ENCODE measurements around the gene ZNF391.
"Not testable (repeated sequence)": the region's sequence is repeated elsewhere in the genome, so short reads cannot be mapped to it uniquely, and the experiment has no call there.

Gene ZNF391

DNA sequence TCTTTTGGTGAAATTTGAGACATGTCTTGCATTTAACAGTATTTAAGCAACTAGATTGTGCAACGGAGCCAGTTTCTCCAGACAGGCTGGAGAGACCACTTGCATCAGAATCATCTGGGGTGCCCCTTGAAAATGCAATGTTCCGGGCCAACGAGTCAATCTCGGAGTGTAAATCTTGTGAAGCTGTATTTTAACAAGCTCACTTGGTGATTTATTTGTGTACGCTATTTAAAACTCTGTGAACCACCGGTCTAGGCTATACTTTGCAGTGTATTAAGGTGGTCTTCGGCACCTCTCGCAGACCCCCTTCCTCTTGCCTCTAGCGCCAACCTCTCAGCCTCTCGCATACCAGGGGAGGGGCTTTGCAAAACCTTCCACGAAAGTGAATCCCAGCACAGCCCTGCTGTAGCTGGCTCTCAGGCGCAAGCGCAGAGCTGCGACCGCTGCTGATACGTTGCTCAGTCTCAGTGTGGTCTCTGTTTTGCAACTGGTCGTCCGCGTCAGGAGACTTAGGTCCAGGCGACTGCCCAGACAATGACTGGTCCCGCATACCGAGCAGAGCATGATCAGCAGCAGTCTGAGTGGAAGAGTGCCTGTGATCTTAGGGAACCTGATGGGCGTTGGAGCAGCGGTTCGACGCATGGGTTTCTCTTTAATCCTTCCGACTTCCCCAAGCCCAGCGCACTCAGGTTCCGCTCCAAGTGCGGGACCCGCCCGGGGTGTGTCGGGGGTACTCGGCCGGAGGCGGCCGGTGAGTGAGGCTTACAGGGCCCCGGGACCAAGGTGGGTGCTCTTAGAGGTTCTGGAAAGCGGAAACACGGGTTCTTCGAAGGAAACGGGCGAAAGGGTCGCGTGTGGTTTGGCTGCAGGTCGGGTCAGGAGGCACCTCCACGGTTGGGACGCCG, at the start of gene ZNF391:
Gene ZNF391, plus strand, starts transcription at position 467 of the 905 bp plus-strand sequence. CDS start 11,612 bp downstream, outside the sequence.
- DNase-seq: peak; percentile 77

DNA sequence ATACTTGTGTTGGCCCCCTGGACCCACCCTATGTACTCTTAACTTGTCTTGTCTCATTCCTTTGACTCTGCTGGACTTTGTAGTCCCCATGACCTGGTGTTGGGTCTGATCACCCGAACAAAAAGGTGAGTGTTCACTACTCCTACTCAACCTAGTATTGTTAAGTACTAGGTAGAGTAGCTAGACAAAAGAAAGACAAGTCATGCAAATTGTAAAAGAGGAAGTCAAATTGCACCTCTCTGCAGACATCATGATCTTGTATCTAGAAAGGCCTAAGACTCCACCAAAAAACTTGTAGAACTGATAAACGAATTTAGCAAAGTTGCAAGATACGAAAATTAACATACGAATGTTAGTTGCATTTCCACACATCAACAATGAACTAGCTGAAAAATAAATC, 35.7 kb upstream of the ZNF391 start:
- DNase-seq: no peak

DNA sequence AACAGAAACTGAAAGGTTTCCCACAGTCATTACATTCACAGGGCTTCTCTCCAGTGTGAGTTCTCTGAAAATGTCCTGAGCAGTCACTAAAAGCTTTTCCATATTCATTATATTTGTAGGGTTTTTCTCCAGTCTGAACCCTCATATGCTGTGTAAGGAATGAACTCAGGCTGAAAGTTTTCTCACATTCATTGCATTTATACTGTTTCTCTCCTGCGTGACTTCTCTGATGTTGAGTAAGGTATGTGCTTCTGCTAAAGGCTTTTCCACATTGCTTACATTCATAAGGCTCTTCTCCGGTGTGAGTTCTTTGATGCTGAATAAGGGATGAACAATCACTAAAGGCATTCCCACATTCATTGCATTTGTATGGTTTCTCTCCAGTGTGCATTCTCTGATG, 29.8 kb upstream of the ZNF391 start:
- no peak for DNase-seq

DNA sequence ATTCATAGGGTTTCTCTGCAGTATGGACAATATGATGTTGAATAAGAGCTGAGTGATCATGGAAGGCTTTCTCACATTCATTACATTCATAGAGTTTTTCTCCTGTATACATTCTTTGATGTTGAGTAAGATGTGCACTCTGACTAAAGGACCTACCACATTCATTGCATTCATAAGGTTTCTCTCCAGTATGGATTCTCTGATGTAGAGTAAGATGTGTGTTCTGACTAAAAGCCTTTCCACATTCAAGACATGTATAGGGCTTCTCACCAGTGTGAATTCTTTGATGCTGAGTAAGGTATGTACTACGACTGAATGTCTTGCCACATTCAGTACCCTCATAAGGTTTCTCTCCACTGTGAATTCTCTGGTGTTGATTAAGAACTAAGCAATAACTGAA, 29.3 kb upstream of the ZNF391 start:
- no peak for DNase-seq

DNA sequence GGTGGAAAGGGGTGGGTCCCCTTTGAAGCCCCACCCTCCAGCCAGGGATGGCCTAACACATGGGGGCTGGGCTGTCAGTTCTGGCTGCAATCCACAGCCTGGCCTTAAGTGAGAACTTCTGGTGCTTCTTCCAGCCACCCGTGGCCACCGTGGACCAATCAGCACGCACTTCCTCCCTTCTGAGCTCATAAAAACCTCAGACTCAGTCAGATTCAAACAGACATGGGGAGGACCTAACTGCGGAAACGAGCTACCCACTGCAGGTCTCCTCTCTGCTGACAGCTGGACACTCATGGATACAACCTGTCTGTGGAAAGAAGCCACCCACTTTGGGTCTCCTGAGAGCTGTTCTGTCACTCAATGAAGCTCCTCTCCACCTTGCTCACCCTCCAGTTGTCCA, 20.4 kb upstream of the ZNF391 start:
- no peak for DNase-seq

DNA sequence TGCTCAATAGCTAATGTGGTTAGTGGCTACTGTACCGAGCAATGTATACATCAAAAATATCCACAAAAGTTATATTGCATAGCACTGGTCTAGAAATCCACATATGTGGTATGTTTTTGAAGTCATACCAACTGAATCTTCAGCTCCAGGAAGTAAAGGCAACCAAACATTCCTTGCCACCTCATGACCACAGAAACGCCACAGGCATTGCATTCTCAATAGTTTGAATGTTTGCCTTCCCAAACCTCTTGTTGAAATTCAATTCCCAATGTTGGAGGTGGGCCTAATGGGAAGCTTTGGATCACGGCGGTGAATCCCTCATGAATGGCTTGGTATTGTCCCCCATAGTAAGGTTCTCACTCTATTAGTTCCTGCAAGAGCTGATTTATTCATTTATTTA, 18.2 kb upstream of the ZNF391 start:
- DNase-seq: no peak

DNA sequence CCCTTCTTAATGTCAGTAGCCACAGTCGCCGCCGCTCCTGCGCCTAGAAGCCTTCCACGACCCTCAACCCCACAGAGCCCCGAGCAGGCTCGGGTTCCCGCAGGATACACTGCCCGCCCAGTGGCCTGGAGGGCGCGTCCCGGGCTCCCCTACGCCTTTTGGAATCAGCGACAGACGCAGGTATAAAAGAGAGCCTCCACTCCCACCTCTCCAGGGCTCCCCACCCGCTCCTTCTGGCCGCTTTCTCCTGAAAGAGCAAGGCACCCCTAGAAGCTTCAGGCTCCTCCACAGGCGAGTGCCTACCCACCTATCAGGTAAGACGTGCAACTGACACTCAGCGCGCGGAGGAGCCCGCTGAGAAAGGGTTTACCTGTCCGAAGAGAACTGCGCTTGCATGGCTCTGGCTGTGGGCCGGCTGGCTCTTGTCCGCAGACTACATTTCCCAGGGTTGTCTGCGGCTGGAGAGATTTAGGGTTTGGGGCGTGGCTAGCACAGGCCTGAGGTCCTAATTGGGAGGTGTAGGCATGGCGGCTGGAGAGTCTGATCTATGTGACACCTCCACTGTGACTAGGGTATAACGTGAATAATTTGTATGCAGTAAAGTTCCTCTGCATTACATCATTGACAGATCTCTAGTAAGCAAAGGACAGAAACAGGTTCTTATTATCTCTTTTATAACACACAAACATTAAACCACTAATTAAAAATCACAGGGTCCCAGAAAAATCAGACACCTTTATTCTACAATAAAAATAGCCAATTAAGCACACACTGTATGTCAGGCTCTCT, 13.5 kb upstream of the ZNF391 start:
- peak; percentile 73 for DNase-seq

DNA sequence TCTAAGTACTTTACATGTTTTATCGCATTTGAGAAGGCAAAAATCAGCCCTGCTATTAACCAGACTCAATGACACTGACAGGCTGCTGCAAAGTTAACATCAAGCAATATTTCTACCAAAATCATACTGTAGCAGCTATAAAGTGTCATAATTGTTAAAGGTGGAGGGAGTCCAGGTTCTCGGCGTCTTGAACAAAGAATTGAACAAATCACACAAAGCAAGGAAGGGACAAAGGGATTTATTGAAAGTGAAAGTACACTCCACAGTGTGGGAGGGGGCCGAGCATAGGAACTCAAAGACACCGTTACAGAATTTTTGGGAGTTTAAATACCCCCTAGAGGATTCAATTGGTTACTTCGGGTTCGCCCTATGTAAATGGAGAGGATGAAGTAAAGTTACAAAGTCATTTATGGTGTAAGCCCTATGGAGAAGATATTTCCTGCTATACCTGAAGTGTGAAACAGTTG, 12.9 kb upstream of the ZNF391 start:
- no peak for DNase-seq

DNA sequence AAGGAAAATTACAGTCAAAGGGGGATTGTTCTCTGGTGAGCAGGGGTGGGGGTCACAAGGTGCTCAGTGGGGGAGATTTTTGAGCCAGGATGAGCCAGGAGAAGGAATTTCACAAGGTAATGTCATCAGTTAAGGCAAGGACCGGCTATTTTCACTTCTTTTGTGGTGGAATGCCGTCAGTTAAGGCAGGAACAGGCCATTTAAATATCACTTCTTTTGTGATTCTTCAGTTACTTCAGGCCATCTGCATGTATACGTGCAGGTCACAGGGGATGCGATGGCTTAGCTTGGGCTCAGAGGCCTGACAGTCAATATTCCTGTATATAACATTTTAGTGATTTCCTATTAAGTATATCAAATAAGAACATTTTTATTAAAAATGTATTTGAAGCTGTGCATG, 10.2 kb upstream of the ZNF391 start:
- not testable (repeated sequence) for DNase-seq

DNA sequence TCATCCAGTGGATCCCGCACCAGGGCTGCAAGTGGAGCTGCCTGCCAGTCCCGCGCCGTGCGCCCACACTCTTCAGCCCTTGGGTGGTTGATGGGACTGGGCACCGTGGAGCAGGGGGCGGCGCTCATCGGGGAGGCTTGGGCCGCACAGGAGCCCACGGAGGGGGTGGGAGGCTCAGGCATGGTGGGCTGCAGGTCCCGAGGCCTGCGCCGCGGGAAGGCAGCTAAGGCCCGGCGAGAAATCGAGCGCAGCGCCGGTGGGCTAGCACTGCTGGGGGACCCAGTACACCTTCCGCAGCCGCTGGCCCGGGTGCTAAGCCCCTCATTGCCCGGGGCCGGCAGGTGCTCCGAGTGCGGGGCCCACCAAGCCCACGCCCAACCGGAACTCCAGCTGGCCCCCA, 7.6 kb upstream of the ZNF391 start:
- DNase-seq: not testable (repeated sequence)

DNA sequence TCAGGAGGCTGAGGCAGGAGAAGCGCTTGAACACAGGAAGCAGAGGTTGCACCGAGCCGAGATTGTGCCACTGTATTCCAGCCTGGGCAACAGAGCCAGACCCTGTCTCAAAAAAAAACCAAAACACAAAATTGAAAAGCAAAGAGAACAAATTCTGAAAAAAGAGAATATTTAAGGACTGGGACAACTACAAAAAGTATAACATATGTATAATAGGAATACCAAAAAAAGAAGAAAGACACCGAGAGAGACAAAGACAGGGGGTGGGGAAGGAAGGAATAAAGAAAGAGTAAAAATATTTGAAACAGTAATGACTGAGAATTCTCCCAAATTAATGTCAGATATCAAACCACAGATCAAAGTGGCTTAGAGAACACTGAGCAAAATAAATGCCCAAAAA, 5.5 kb upstream of the ZNF391 start:
- DNase-seq: no peak

DNA sequence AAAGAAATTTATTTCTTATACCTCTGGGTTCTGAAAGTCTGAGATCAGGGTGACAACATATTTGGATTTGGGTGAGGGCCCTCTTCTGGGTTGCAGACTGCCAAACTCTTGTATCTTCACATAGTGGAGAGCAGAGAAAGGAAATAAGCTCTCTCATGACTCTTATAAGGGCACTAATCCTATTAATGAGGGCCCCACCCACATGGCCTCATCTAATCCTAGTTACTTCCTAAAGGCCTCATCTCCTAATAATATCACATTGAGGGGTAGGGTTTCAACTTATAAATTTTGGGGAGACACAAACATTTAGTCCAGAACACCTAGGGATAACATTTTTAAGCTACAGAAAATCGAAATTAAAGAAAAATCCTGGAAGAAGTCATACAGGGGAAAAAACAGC, 5.1 kb upstream of the ZNF391 start:
- DNase-seq: no peak

DNA sequence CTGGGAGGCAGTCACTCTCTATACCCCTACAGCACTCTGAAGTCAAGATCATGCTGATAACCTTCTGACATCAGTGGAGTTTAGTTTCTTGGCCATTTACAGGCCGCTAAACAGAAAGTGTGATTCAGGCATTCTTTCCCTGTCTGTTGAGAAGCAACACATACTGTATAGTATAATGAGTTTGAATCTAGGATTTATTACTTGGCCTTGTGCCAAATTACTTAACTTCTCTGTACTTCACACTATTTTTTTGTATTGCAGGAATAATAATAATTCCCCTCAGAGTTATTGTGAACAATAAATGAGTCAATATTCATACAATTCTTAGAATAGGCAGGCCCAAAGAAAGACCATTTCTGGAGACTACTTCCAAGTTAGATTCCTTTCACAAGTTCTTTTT, 4.1 kb downstream of the ZNF391 start:
- no peak for DNase-seq

DNA sequence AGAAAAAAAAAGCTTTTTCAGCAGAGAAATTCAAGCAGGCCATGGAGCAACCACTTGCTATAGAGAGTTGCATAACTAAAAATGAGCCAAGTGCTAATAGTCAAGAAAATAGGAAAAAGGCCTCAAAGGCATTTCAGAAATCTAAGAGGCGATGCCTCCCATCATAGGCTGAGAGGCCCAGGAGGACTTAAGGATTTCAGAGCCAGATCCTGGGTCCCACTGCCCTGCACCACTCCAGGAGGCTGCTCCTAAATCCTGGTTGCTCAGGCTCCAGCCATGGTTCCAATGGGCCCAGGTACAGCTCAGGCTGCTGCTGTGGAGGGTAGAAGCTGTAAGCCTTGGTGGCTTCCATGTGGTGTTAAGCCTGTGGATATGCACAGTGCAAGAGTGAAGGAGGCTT, 5.5 kb downstream of the ZNF391 start:
- DNase-seq: no peak

DNA sequence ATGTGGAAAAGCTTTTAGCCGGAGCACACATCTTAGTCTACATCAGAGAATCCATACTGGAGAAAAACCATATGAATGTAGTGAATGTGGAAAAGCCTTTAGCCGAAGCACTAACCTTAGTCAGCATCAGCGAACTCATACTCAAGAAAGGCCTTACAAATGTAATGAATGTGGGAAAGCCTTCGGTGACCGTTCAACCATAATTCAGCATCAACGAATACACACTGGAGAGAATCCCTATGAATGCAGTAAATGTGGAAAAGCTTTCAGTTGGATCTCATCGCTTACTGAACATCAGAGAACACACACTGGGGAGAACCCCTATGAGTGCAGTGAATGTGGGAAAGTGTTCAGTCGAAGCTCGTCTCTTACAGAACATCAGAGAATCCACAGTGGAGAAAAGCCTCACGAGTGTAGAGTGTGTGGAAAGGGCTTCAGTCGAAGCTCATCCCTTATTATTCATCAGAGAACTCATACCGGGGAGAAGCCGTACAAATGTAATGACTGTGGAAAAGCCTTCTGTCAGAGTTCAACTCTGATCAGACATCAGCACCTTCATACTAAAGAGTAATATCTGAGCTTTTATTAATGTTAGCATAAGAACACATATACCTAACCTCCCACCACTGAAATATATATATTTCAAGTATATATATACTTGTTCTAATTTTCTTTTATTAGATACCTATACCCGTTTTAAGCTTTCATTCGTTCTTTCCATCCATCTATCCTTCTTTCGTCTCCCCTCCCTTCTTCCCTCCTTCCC, 12.5 kb downstream of the ZNF391 start:
- no peak for DNase-seq

DNA sequence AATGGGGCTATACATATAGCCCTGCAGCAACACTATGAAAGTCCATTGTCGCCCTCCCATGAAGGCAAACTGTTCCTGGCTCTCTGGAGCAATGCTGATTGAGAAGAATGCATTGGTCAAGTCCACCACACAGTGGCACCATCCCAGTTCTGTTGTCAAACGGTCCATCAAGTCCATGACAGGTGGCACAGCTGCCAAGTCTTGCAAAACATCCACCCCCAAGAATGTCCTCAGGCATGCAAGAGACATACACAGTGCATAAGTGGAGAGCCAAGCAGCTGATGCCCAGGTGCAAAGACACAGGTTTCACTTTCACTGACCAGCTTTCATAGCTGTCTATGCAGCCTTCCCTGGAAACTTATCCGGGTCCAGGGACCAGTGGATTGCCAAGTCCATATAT, 17.5 kb downstream of the ZNF391 start:
- no peak for DNase-seq

DNA sequence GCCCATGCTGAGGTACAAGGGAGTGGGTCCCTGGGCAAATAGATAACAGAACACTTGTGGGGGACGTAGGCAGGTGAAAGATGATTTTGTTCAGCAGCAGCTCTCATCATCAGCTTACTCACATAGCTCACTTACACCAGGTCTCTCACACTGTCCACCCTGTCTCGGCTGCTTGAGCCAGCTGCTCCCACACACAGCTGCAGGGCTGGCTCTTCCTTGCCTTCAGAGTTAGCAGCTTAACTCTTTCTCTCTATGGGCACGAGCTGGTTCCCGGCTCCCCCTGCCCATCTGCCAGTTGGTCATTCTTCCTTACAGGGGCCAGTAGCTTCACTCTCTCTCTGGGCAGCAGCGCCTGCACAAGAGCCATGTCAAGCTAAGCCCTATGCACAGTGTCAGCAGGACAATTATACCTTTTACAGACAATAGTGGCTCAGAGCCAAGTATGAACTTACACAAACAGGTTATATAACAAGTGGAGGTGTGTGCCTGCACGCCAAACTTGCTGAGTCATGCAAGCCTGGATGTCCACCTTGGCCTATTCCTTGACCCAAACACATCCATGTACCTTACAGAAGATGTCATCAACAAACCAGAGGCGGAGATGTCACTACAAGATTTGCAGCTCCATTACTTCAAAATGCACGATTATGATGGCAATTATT, 18.7 kb downstream of the ZNF391 start:
- no peak for DNase-seq

DNA sequence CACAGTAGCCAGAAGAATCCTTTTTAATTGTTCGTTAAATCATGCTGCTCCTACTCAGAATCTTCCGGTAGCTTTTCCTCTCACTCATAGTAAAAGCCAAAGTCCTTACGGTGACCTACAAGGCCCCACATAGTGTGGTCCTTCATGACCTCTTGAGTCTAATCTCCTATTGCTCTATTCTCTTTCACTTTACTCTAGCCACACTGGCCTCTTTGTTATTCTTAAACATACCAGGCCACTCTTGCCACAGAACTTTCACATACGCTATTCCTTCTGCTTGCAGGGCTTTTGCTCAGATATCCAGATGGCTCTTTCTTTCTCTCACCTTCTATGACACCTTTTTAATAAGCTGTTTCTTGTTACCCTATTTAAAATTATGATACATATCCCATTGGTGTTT, 25.7 kb downstream of the ZNF391 start:
- no peak for DNase-seq

DNA sequence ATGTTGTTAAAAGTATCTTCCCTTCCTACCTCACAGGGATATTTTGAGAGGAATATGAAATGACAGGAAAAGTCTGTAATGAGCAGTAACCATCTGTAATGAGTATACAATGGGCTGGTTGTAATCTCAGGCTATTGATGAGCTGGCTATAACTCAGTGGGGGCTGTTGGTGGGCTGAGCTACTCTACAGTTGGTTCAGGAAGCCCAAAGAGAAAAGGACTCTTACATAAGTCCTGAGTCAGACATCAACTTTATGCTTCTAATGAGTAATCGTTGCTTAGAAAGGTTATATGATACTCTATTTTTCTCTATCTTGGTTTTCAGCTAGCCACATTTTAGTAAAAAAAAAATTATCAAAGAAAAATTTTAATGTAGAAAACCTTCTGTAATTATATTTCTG, 26.4 kb downstream of the ZNF391 start:
- DNase-seq: no peak

DNA sequence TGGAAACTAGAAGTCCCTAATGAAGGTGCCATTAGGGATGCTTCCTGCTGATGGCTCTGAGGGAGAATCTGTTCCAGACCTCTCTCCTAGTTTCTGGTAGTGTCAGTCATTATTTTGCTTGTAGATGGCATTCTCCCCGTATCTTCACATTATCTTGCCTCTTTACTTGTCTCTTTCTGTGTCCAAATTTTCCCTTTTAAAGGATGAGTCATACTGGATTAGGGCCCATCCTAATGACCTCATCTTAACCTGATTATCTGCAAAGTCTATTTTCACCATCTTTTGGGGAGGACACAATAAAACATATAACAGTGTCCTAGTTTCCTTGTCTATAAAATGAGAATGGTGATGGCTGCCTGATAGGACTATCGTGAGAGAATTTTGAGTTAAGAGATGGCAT, 27.3 kb downstream of the ZNF391 start:
- no peak for DNase-seq

DNA sequence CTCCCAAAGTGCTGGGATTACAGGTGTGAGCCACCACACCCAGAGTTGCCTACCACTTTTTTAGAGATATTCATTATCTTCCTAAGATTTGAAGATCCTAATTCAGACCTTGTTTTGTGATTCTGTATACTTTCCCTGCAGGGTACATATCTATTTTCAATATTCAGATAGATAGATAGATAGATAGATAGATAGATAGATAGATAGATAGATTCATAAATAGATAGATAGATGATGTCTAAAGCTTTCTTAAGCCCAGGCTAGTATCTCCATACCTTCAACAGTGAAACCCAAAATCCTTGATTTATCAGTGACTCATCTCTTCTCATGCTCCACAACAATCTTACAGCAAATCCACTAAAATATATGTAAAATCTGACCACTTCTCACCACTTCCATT, 30.8 kb downstream of the ZNF391 start:
- DNase-seq: no peak

DNA sequence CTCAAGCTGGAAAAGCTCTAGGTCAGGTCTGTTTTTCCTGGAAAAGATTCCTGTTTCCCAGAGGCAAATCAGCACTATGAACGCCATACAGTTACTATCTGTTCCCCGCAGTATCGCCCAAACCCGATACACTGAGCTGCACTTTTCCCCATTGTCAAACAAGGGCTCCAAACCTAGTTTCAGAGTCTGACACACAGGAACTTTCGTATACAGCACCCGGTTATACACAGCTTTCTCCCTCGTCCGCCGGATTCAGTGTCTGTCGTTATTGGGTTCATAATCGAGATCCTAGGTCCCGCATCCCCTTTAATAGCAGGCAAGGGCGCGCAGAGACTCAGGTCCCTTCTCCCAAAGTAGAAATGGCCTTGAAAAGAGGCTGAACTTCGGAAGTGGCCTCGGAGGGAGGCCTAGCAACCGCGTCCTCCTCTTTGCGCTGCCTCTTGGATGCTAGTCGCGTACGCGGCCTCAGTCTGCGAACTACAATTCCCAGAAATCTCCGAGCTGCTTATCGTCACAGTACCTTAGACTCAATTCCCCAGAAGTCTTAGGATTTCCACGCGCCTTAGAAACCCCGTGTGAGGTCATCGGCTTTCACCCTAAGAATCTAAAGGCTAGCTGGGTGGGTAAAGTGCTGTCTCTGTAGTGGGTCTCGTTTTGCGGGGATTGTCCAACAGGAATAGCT, 34.2 kb downstream of the ZNF391 start:
- no peak for DNase-seq

Data from NCI-H146 (cell line).